ENCODE results near the gene ASF1A.

ASF1A gene

DNA sequence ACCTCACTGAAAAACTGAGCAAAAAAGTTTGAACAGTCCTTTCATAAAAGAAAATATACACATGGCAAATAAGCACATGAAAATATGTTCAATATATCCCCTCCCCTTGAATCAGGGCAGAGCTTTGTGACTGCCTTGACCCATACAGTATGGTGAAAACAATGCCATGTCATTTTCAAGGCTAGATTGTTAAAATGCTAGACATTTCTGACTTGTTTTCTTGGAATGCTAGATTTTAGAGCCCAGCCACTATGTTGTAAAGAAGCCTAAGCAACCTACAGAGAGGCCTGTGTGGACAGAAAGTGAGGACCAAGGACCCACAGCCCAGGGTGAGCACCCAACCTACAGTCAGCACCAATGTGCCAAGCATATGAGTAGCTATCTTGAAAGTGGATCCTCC lies 17.1 kb upstream of the ASF1A start:
- no peak for DNase-seq

DNA sequence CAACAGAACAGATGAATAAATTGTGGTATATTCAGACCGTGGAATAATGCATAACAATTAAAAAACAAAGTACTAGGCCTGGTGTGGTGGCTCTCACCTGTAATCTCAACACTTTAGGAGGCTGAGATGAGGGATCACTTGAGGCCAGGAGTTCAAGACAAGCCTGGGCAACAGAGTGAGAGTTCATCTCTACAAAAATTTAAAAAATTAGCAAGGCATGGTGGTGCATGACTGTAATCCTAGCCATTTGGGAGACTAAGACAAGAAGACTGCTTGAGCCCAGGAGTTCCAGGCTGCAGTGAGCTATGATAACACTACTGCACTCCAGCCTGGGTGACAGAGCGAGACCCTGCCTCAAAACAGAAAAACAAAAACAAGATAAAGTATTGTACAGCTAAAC lies 16.1 kb upstream of the ASF1A start:
- intact Hi-C loops (cut with DNase I): no loop called here

More for the DNA sequence above, 17.1 kb upstream of the ASF1A start:
- intact Hi-C loops (cut with DNase I): no loop called here

DNA sequence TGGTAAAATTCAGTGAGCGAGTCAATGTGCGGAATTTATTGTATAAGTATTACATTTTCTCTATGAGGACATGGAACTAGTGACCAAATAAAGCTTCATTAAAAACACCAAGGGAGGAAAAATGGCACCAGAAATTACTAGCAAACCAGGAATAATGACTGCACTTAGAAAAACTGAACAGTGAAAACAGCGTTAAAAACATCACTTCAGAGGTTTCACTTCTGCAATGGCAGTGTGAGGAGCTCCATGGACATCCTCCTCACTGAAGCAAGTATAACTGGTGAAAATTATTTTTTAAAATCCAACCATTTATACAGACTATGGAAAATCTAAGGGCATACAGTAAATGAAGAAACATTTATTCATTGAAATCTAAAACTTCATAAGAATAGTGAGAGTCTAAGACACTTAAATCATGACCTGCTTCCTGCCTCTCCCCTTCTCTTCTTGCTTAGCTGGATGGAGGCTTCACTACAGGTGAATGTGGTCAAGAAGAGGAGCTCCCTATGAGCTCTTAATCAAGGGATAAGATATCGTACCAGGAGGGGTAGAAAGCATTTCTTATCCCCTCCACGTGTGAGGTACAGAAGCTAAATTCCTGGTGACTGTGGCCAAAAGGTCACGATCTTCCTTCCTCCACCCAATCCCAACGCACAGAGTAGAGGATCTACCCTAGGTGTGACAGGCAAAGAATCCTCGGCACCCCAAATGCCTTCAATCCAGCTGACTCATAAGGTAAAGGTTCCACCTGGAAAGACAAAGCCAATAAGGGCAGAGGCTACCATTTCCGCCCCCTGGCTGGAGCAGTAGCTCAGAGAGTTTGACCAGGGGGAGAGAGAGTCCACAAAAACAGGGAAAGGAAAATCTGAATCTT lies 12.3 kb upstream of the ASF1A start:
- intact Hi-C loops (cut with DNase I): no loop called here
- DNase-seq: no peak

More for the DNA sequence above, 16.1 kb upstream of the ASF1A start:
- DNase-seq: no peak

DNA sequence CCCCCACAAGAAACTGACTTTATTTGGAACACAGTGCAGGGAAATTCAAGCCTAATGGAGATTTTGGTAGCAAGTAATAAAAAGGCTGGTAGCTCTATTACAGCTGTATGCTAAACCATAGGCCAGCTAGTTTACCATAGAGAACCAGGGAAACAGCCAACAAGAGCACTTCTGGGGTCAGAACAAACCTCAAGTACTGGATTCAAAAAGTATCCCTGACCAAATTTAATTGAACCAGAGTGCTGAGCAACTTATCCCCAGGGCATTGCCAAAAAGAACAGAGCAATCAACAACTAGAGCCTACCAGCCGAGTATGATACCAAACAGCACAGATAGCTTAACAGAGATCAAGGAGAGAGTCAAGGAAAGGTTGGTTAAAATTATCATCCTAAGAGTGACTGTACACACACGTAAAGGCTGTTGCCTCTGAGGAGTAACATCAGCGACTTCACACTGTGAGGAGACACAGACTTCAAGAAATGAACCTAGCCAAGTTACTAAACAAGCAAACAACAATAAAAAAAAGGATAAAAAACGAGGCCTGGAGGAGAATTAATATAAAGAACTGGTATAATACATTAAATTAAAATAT lies 11.5 kb upstream of the ASF1A start:
- DNase-seq: no peak
- intact Hi-C loops (cut with DNase I): no loop called here

DNA sequence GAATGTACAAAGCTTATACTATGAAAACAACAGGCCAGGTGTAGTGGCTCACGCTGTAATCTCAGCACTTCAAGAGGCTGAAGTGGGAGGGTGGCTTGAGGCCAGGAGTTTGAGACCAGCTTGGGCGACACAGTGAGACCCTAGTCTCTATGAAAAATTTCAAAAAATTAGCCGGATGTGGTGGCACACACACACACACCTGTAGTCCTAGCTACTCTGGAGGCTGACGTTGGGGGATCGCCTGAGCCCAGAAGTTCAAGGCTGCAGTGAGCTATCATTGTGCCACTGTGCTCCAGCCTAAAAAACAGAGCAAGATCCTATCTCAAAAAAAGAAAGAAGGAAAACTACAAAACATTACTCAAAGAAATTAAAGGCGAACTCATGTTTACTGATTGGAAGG lies 7.3 kb upstream of the ASF1A start:
- intact Hi-C loops (cut with DNase I): no loop called here
- no peak for DNase-seq

DNA sequence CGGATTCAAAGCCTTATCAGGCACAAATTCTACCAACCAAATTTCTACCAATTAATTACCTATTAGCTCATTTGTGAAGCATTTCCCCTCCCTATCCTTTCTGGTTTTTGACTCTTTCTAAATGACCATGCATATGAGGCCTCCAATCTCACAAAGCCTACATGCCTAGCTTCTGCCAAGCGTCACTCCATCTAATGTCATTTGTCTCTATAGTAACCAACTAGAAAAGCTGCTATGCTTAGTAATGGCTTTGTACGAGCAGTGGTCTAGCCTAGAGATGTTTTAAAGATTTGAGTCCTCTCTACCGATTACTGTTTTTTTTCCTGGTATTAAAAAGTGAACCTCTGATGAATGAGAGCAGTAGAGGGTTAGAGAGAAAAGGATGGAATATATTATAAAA lies 4.8 kb upstream of the ASF1A start:
- intact Hi-C loops (cut with DNase I): no loop called here
- no peak for DNase-seq

DNA sequence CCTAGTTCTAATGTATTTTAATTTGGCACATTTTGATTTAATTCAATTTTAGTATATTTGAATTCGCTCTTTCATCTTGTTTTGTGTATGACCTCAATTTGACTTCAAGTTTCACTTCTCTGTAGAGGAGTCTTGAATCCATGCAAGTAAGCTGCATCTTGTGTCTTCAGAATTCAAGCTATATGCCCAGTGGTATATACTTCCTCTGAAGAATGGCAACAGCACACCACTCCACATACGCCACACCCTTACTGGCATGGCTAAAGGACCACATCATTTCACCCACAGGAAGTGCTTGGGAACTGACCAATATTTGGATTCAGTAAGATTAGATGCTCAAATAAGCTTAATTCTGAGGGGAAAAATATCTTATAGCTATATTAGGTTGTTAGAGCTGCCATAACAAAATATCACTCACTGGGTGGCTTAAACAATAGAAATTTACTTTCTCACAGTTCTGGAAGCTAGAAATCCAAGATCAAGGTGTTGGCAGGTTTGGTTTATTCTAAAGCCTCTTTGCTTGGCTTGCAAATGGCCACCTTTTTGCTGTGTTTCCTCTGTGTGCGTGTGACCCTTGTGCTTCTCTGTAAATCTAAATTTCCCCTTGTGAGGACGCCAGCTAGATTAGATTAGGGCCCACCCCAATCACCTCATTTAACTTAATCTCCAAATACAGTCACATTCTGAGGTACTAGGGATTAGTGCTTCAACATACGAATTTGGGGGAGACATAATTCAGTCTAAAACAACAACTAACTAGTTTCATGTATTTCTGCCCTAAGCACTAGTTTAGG lies 2.8 kb upstream of the ASF1A start:
- intact Hi-C loops (cut with DNase I): loop anchor here (5.0 kb wide), 1 partner anchor 239 kb away; the partner anchor contains the start of gene CEP85L
- no peak for DNase-seq

DNA sequence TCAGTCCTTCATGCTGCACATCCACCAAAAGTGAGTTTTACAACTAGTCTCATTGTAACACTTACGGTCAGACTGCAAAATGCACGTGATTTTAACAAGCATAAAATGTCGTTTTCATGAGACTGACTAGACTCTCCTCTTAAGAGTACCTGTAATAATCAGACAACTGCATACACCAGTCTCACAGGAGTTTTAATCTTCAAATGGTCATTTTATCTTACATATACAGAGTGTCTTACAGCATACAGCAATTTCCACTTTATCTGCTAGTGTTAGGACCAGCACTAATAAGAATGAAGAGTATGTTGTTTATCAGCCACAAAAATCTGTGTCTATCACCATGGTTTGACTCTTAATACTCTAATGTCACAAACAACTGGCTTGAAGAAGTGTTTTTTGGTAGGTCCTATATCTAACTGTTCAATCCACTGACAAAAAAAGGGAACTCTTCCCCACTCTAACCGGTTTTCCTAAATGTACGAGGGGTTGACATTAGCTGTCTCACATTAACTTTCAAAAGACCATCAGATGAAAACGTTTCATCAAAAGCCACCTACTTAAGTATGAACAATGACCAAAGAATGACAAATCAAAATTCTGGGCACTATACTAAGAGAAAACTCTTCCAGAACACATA lies 1.5 kb upstream of the ASF1A start:
- intact Hi-C loops (cut with DNase I): loop anchor here (5.0 kb wide), 1 partner anchor 240 kb away; the partner anchor contains the start of gene CEP85L
- no peak for DNase-seq

DNA sequence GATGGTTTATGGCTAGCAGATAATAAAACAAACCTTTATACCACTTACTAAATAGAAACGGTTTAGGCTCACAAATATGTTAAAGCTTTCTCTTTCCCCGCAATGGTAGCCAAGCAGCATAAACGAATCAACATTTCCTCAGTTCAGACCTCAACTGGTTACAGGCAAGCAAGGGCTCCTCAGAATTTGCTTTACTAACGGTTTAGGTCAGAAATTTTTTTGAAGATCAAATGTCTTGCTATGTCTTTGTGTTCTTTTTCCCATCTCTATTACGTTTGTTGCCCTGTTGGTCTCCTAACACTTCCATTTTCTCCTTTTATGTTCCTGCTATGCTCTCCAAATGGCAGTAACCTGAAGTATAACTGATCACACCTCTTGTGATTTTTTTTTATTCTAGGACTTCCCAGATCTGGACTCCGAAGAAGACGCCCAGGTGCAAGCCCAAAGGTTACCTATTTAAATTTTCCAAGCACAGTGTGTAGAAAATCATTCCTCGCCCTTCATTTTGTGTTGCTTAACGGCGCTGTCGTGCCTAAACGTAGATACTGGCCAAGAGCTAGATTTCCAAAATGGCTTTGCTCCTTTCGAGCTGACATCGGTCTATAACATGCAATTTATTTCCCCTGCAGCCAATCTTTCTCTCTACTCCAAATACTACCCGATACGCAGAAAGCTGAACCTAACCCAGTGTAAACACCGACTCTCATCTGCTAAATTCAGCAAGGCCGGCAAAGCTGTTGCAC lies 717 bp upstream of the ASF1A start:
- intact Hi-C loops (cut with DNase I): loop anchor here (5.0 kb wide), 1 partner anchor 241 kb away; the partner anchor contains the start of gene CEP85L
- DNase-seq: peak in 21 of 42 donors; percentile 5 to 49 (median 29)

DNA sequence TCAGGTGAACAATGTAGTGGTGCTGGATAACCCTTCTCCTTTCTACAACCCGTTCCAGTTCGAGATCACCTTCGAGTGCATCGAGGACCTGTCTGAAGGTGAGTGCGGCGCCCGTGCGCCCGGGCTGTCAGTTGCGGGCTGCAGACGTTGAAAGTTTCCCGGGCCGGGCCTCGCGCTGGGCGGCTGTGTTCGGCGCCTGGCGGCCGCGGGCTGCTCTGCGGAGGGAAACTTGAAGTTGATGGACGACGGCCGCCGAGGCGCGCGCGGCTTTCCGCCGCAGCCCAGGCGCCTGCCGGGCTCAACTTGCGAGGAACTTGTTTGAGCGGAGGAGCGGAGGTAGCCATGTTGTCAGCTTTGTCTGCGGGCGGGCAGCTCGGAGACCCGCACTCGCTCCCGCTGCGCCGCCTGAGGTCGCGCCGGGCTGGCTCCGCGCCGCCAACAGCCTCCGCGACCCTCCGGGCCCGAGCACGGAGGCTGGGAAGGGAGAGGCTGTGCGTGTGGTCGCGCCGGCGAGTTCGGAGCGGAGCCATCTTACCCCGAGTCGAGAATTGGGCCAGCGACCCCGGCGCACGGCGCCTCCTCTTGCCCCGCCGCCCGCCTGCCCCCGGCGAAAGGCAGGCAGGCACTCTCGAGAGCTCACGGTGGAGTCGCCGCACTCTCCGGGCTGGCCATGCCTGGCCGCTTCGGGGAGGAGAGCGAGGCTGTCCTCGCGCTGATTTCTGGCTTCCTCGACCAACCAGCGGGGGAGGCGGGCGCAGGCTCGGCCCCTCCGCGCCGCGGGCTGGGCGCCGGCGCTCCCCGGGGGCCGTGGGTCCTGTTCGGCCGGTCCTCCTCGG lies 691 bp downstream of the ASF1A start:
- peak; percentile 8 to 83 (median 61) for DNase-seq
- intact Hi-C loops (cut with DNase I): loop anchor here (2.0 to 5.0 kb wide), 2 partner anchors 40 to 242 kb away; partner anchors contain the start of genes CEP85L and MCM9

DNA sequence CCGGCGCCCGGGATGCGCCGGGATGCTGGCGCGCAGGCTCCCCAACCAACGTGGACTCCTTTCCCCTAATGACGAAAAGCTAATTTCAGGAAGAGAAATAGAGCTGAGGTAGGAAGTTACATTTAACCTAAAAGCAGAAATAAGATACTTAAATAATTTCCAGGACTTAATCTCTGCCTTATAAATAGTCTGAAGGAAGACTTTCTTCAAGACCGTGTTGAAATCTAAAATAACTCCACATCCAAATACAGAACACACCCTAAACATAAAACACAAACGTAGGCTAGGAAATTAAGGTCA lies 1.3 kb downstream of the ASF1A start:
- DNase-seq: no peak
- intact Hi-C loops (cut with DNase I): loop anchor here (2.0 kb wide), 1 partner anchor 40 kb away; the partner anchor contains the start of gene MCM9

DNA sequence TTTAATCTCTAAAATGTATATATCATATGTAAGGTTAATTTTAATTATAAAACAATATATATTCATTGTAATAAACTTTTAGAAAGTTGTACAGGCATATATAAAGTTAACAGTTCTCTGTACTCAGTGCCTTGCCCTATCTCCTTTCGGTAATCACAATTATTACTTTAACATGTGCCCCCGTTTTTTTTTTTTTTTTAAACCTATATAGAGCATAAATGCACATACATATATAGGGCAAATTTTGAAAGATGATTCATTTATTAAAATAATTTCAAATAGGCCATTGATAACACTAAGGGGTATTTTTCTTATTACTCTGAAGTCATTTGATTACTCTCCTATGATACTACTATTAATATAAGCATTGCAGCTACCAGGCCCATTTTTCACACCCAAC lies 1.9 kb downstream of the ASF1A start:
- intact Hi-C loops (cut with DNase I): loop anchor here (2.0 kb wide), 1 partner anchor 39 kb away; the partner anchor contains the start of gene MCM9
- DNase-seq: no peak

DNA sequence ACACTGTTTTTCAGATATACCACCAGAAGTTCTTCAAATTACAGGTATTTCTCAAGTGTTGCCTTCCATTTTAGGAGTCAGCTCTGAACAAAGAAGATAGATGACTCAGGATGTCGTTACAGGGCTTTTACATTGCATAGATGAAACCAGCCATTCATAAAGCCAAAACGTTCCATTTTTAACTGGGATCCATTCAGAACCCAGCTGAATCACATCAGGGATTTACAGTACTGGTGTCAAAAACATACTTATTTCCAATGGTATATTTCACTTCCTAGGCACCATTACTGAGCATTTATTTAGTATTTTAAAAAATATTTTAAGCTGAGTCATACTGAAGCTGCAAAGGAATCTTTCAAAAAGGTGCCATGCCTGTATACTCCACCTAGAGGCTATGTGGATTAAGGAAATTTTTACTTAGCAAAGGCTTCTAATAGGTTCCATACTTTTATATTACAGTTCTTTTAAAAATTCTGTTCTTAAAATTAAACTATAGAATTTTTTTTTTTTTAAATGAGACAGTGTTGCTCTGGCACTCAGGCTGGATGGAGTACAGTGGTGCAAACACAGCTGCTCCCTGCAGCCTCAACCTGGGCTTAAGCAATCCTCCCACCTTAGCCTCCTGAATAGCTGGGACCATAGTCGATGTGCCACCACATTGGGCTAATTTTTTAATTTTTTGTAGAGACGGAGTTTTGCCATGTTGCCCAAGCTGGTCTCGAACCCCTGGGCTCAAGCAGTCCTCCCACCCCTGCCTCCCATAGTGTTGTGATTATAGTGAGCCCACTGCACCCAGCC lies 2.6 kb downstream of the ASF1A start:
- intact Hi-C loops (cut with DNase I): no loop called here
- DNase-seq: no peak

DNA sequence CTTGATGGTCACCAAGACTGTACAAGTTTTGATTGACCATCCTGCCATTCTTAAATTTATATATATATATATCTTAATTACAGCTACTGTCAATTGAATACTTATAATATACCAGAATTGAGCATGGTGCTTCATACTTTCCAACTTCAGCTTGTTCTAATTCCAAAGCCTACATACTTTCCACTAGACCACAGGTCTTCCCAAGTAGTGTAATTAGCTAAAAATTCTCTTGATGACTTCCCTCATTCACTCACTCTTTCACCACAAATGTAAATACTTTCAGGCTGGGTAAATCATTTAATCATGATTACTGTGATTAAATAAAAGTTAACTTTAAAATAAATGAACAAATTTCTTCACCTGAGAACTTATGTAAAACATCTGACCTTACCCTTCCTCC lies 3.4 kb downstream of the ASF1A start:
- intact Hi-C loops (cut with DNase I): no loop called here
- DNase-seq: no peak

DNA sequence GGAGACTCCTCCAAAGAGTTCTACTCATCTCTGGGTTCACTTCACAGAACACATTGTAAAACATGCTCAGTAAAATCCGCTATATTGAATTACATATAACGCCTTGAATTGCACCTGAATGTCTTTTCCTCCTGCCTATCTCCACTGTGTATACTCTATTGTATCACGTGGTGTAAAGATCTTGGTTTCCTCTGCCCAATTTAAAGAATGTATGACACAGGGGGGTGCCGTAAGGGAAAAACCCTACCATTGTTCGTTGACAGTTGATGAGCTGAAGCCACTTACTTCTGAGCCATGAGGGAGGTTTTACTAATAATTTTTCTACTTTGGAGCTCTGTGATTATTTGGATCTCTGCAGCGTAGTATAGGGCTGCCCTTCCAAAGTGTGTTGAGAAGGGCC lies 6.0 kb downstream of the ASF1A start:
- no peak for DNase-seq
- intact Hi-C loops (cut with DNase I): no loop called here

DNA sequence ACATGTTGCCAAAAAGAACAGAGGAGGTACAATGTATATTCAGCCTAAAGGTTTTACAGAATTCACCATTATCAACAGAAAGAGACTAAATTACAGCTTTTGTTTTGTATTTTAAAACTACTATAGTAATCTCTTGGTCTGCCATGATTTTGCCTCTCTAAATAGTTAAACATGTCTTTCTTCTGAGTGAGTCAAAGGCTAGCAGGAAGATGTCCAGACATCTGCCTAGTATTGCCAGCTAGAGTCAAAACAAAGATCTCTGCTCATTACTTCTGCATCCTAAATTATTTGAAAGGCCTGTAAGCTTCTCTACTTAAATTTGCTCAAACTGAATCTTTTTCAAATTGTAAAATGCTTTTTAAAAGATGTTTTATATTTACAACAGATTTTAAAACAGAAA lies 8.8 kb downstream of the ASF1A start:
- no peak for DNase-seq
- intact Hi-C loops (cut with DNase I): no loop called here

DNA sequence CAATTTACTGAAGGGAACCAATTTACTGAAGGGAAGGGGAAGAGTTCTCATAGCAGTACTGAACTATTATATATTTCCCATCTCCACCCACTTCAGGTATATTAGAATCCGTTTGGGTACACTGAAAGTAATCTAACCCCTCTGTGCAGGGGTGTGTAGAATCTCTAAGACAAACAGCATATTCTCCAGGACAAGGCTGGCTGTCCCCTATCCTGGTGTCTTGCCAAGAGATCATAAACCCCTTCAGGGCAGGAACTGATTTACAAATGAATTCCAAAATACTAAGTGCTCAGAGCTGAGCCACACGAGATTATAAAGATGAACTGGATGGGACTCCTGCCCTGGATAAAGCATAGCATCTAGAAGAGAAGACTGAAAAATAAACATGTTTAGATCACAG lies 9.2 kb downstream of the ASF1A start:
- no peak for DNase-seq
- intact Hi-C loops (cut with DNase I): no loop called here
